Measurements from ENCODE around the gene RAPGEF4.

The RAPGEF4 gene

DNA sequence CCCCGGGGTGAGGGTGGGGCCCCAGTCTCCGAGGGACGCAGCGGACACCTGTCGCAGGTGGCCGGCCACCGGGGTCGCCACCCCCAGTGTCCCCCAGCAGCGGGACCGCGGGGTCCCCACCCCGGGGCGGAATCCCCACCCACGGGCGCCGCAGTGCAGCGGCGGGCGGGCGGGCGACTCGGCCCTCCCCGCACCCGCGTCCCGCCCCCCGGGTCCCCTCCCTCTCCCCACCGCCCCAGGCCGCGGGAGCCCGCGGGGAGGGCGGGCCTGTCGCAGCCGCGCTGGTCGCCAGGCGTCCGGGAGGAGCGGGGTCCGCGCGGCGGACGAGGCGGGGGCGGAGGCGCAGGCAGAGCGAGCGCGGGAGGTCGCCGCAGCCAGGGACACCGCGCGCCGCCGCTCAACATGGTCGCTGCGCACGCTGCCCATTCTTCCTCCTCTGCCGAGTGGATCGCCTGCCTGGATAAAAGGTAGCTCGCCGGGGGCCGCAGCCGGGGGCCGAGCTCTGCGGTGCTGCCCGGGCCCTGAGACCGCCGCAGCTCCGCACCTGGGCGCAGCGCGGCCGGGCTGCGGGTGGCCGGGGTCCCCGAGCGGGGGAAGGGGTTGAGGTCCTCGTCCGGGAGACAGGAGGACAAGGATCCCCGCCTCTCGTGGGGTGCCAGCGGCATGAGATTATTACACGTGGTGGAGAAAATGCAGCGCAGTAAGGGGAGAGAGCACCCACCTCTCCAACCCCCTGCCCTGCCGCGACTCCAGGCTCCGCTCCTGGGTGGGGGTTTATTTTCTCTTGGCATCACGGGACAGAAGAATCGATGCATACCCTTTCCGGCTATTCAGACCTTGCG, at the start of gene RAPGEF4:
Gene RAPGEF4, plus strand, starts transcription at position 264 of the 842 bp plus-strand sequence. Its CDS starts 139 bp downstream, at position 403.
- DNase-seq (ENCODE audit: low read depth in 2 of 2), result no peak

DNA sequence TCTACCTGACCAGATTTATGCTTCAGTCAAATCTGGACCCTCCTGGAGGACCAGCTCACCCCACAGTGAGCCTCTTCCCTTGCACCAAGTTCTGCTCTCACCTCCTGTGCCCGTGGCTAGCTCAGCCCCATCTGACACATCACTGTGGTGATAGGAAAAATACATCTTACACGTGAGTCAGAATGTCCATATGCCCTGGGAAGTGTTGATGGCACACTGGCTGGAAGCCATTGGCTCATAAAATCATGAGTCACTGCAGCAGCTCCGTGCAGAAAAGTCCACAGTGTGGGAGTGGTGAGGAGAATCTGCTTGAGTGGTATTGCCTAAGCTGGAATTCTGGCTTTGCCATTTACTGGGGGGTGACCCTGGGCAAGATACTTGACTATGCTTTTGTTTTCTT, 42.6 kb upstream of the RAPGEF4 start:
- DNase-seq (ENCODE audit: low read depth in 2 of 2), result peak; percentile 19 to 26

DNA sequence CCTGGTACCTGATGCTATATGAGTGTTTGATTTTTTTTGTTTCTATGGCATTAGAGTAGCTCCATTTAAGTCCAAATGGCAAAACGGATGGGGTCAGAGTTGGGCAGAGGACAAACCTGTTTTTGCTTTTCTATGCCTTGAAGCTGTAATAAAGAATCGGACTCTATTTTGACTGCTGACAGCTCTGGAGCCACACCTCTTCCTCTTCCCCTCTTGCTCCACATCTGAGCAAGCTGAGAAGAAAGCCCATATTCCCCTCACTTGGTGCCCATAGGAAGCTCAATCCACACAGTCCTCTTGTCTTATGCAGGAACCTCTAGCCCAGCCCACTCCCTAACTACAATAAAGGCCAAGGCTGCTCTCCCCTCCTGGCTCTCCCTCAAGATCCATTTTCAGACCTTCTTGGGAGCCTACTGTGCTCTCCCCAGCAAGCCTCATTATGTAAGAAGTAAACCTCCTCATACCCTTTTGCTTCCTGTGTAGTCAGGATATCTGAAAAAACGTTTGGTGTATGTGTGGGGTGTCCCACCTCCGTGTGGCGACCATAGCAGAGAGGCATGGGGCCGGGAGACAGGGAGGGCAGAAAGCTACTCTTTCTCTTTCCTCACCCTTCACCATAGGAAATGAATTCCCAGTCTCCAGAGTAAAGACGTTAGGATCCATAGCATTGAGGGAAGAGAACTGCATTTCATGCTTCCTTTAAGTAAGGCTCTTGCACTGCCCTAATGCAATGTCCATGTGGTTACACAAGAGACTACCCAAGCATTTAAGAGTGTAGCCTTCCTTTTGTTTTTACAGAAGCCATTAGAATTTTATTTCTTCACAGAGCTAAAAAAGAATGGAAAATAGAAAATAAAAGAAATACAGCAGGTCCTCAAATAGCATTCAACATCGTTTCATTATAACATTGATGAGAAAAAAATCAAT, 41.9 kb upstream of the RAPGEF4 start:
- no peak for DNase-seq (ENCODE audit: low read depth in 2 of 2)

DNA sequence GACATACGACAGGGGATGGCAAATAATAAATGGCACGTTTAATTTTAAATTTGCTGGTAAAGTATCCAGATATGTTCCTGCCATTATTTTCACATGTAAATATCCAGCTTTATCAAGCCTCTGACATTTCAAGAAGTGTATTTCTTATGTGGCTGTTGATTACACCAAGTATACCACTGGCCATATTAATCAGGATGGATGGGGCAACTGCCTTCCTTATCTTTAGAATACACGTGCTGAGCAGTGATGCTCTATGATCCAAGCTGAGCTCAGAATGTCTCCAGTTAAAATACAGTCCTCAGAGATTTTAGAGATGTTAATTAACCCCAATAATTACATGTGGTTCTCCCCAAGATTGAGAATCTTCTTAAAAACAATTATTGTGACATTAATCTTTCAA, 38.3 kb upstream of the RAPGEF4 start:
- DNase-seq (ENCODE audit: low read depth in 2 of 2), result no peak

DNA sequence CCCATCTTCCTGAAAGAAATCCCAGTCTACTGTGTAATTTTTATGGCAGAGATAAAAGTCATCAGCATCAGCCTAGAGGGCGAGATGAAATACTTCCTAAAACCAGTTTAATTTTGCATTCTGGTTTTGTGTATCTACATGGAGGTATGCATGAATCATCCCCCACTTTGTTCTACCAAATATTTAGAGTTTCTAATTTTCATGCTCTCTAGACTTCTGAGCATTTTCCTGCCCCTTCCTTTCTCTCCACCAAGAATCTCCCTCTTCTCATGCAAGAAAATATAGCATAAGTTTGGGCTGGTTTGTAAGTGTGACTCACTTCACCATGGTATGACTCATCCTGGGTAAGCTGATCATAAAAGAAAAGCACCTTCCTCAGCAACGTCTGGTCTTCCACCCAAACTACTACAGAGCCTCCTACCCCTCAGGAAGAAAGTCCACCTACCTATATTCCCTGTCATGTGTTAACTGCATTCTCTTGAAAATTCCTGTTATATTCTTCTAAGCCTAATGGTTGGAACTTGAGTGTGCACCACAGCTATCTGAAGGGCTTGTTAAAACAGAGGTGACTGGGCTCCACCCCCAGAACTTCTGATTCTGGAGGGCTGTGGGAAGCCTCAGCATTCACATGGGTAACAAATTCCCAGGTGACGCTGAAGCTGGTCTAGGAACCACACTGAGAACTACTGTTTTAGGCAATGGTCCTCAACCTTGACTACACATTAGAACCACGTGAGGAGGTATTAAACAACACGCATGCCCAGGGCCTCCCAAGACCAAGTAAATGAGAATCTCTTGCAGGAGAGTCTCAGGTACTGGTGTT, 37.4 kb upstream of the RAPGEF4 start:
- peak in 1 of 2 donors; percentile 9 for DNase-seq (ENCODE audit: low read depth in 2 of 2)

DNA sequence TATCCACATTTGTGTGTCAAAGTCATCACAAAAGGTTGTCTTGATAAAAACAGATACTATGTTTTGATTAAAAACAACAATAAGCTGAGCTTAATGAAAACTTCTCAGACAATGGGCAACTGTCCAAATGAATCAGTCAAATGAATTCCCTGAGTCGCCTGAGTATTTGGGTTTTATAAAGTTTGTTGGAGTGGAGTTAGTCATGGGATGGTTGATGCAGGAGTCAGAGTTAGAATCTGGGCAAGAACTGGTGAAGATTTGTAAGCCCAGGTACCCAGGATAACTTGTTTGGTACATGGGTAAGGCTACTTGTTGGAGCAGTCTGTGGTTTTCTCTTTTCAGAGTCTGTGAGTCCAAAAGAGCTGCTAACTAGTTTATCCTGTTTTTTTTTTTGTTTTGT, 34.4 kb upstream of the RAPGEF4 start:
- no peak for DNase-seq (ENCODE audit: low read depth in 2 of 2)

DNA sequence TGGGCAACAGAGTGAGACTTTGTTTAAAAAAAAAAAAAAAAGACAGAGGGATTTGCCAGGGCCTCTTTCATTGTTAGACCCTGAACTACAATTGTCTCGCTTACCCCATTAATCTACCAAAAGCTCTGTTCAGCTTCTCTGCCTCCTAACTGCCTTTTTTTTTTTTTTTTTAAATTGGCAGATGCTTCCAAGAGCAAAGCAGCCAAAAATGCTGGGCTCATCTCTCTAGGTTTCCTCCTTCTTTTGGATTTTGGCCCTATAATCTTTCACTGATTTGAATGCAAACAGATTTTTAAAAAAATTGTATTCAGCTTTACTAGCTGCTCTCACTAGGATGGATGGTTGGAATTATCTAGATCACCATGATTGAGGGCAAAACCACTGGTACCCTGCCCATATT, 33.2 kb upstream of the RAPGEF4 start:
- no peak for DNase-seq (ENCODE audit: low read depth in 2 of 2)

DNA sequence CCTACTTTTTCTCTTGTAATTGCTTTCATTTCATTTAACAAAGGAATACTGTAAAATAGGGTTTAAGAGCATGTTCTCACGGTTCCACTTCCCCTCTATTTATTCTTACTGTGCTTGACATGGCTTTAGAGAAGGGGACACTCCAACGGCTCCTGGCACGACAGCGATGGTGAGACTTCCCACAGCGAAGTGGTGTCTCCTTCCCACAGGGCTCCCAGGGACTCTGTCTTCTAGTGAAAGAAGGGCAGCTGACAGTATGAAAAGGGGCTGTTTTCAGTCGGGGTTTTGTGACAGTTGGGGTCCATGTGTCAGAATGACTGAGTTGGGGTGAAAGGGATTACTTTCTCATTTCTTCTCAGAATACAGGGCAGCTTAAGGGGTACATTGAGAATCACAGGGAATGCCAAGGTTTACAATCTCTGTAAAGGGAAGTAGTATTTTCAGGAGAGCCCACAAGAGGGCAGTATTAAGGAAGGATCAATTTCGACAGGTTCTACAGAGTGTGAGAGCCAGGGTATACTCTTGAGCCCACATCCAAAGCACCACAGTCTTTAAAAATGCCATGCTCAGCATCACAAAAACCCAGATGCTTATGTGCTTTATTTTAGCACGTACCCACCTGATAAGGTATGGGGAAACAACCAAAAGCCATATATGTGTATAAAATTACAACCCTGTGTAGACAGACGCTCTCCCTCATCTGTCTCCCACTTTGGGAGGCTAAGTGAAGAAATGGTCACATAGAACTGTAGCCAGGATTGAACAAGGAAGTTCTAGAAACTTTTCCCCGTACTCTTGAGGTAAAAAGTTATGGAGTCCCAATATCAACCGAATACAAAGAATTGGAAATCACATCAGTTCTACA, 31.3 kb upstream of the RAPGEF4 start:
- DNase-seq (ENCODE audit: low read depth in 2 of 2), result no peak

DNA sequence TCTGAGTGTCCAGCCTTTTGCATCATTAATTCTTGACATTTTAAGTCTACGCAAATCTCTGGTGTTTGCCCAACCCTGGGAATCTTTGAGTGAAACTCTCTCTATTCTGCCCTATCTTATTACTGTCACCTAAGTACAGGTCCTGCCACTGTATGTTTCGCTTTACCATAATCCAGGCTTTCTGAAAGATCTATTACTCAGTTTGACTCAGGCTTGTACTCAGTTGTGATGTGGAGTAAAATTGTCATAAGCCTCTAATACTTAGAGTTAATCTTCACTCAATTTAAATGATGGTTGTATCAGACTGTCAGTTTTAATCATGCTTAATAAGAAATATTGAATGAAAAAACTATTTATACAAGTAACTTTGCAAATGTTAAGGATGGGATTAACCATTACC, 30.3 kb upstream of the RAPGEF4 start:
- no peak for DNase-seq (ENCODE audit: low read depth in 2 of 2)

DNA sequence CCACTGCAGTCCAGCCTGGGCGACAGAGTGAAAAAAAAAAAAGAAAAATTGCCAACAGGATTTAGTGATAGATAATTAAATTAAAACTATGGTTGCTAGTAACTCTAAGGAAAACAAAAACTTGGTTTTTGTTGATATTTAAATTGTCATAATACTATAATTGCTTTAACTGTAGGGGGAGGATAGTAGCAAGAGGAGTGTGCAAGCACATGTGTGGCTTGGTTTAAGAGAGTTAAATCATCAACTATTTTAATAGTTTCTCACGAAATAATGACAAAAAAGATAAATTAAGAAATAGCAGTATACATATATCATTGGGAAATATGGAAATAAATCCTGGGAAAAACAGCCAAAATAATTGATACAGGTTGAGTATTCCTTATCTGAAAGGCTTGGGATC, 27.4 kb upstream of the RAPGEF4 start:
- DNase-seq (ENCODE audit: low read depth in 2 of 2), result no peak

DNA sequence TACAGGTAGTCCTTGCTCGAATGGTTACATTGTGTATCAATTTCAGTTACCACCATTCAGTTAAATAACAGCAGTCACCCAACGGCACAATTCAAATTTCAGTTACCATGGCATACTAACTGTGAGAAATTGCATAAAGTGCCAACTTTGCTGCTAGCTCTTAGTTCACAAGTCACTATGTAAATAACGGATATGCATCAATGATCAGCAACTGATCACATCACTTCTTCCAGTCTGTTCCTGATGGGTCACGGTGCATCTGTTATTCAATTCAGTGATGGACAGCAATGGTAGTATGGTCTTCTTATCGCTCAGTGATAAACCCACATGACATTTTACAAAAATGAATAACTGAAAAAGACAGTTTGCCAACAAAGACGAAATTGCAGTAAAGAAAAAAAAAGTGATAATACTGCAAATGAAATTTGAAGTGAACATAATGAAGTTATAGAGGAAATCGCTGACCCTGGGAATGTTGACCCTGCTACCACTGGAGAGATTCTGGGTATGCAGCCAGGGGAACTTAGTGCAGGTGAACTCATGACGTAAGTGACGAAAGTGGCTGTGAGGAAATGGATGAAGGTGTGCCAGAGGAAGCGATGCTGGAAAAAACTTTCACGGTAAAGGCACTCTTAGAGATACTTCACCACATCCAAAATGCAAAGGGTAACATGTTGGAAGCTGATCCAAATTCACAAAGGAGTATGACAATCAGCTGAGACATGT, 25.9 kb upstream of the RAPGEF4 start:
- no peak for DNase-seq (ENCODE audit: low read depth in 2 of 2)

DNA sequence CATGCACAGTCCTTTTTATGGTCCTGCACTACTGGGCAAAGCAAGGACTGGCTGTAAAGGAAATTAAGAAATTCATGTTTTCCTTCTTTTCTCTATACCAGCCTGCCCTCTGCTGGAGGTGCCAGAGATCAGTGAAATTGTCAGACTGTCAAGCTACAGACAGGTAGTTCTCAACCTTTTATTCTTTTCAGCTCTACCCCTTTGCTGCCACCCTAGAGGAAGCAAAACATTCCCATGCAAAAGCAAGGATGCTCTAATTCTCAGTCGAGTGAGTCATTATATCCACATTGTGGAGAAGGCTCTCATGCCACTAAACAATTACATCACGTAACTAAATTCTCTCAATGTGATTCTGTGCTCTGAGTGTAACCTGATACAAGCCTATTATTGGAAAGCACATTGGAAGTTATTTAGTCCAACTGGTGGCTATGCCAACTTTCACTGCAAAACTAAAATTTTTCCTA, 25.0 kb upstream of the RAPGEF4 start:
- DNase-seq (ENCODE audit: low read depth in 2 of 2), result peak in 1 of 2 donors; percentile 10

DNA sequence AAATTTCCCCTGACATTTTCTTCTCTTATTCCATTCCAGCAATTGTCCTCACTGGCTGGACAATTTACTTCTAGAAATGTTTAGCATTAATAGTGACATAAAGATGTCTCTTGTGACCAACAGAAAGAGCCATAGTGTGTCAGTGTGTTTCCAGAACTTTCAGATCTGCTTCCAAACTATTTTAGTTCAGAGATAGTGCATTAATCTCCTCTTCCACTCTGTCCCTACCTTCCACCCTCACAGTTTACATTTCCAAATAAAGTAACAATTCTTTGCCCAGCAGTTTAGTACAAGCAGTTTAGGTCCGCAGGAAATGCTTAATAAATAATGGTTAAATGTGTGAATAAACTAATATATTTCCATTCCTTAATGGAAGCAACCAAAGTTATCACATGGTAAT, 24.5 kb upstream of the RAPGEF4 start:
- DNase-seq (ENCODE audit: low read depth in 2 of 2), result no peak

DNA sequence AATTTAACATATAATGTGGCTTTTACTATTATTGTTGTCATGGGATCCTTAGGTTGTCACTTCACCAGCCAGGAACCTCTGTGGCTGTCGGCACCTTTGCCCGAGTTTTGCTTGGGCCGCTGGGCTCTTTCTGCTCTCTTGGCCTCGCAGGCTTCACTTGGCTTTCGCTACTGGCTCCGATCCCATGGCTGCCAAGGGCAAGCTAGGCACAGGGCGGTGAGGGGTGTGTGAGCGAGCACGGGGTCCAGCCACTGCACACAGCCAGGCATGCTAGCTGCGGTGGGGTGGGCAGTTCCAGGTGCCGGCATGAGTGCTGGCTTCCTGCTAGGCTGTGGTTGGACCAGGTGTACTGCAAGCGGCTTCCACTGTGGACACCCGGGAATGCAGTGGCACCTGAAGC, 23.4 kb upstream of the RAPGEF4 start:
- DNase-seq (ENCODE audit: low read depth in 2 of 2), result no peak

DNA sequence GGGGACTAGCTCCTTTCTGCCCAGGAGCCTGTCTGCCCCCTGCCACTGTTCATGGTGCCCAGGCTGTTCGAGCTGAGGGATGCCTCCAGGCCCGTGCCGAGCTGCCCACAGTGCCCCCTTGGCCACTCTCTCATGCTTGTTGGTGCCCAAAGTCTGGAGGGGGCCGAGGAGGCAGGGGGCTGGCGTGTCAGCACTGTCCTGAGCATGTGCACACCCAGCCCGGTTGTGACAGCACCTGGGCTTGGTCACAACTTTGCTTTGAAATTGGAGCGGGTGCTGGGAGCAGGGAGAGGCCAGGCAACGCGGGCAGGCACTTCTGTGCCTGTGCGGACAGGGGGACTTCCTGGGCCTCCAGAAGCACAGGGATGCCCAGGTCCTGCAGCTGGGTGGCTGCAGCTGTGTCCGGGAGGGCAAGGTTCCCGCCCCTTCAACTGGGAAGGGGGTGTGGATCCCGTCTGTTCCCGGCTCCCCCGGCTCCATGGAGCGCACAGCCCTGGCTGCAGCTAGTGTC, 22.2 kb upstream of the RAPGEF4 start:
- no peak for DNase-seq (ENCODE audit: low read depth in 2 of 2)

DNA sequence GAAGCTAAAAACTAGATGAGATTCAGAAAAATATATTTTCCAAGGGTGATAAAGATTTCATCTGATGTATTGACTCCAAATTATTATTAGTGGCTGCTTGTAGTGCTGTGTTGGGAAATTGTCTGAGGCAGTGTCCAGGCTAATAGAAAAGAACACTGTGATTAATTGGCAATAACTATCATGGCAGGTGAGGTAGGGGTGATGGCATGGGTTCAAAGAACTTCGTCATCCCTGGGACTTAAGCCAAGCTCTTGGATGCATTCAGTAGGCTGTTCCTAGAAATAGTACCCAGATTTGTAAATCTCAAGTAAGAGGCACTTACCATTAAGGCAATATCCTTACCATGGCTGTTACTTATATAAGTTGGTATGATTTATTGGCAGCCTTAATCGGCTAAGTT, 13.2 kb upstream of the RAPGEF4 start:
- DNase-seq (ENCODE audit: low read depth in 2 of 2), result no peak

DNA sequence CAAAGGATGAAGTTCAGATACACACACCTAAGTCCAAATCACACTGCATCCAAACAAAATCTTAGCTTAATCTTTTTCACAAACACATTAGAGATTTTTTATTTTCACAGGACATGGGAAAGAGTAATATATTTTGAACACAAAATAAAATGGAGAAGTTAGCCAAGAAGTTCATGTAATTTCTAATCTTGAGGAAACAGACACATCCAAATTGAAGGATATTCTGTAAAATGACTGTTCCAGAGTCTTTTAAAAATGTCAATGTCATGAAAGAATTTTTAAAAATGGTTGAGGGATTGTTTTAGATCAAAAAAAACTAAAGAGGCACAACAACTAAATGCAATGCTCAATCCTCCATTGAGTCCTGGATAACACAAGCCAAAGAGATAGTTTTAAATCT, 12.4 kb upstream of the RAPGEF4 start:
- DNase-seq (ENCODE audit: low read depth in 2 of 2), result no peak

DNA sequence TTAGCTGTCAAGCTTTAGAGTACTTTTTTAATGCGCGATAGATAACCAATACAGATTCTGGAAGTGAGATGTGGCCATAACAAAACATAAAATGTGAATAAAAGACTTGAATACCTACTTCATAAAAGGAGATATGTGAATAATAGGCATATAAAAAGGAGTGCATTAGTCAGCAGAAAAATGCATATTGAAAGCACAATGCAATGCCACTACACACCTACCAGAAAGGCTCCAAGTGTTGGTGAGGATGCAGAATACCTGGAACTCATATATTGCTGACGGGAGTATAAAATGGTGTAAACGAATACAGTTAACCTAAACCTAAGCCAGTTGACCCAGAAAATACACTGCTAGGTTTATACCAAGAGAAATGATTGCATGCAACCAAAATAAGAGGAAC, 10.9 kb upstream of the RAPGEF4 start:
- DNase-seq (ENCODE audit: low read depth in 2 of 2), result no peak

DNA sequence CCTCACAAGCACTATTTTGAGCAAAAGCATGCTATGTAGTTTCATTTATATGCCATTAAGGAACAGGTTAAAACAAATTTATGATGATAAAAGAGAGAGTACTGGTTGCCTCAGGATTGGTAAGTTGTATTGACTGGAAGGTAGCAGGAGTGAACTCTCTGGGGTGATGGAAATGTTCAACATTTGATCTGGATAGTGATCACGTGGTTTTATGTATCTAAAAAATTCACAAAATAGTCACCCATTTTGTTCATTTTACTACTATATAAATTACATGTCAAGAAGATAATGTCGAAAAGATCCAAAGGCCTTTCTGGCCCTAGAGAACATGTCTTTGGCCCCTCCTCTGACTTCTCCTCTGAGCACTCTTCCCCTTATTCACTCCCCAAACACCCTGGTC, 10.4 kb upstream of the RAPGEF4 start:
- DNase-seq (ENCODE audit: low read depth in 2 of 2), result no peak

DNA sequence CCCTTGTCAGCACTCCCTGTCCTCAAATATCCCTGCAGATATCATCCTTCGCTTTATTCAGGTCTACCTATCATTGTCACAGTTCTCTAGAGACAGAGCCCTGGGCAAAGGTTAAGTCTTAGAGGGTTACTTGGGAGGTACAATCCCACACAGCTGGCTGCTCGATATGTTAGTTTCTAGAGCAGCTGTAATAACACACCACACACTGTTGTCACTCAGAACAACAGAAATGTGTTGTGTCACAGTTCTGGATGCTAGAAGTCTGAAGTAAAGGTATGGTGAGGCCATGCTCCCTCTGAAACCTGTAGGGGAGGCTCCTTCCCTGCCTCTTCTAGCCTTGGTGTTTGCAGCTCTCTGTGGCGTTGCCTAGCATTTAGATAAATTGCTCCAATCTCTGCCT, 9.9 kb upstream of the RAPGEF4 start:
- DNase-seq (ENCODE audit: low read depth in 2 of 2), result no peak

All from activated CD4-positive, alpha-beta T cell treated with anti-CD3 and anti-CD28 coated beads for 24 hours (primary cell).